Sigmoid colon (tissue), 4 donors: ENCODE measurements around the gene OR1J4.

ENCODE experiments used
- CTCF ChIP-seq, 4 experiments: fragments of 450-650 bp in 3 of 4; fragments of 200-600 bp in 1 of 4; IDR thresholded peaks; one replicate each; pipeline ENCODE4 v1.5.1; 2016 to 2019; ENCODE audit warnings: antibody characterized with exemption in 4 of 4, mild to moderate bottlenecking in 3 of 4, moderate library complexity in 2 of 4
- EP300 ChIP-seq, 4 donors: sonication (generic); formaldehyde crosslinking; IDR thresholded peaks; one replicate each; pipeline ENCODE4 v1.6.1; 2017; ENCODE audit warnings: antibody characterized with exemption in 4 of 4
- POLR2A ChIP-seq, 2 donors: fragments of 450-650 bp; IDR thresholded peaks; one replicate each; pipeline ENCODE4 v1.6.1; 2016; ENCODE audit warnings: antibody characterized with exemption in 2 of 2, mild to moderate bottlenecking in 2 of 2, moderate library complexity in 2 of 2

GRCh38 chr9:122518841-122519240, at the start of gene OR1J4:
- TF ChIP-seq CTCF (IDR thresholded peaks at IDR 0.05), result no peak
- no peak for TF ChIP-seq EP300 (IDR thresholded peaks at IDR 0.05)
- no peak for TF ChIP-seq POLR2A (IDR thresholded peaks at IDR 0.05)
